Small intestine (tissue), 16 donors: ENCODE data around the gene TTC38. TPM values are rescaled to one million over a fixed set of nuclear protein-coding genes. Genes with fewer than 3 reads are reported as not detected.

Experiments used
- DNase-seq, 2 donors: peaks; one replicate each; pipeline versions ENCODE4 v3.0.0 to v3.0.0-alpha.2; 2013
- FAIRE-seq: peaks from 2 replicates; lab custom pipeline; 2012; peaks lifted over from hg19 to GRCh38; lab: Jason Lieb, UNC
- H3K27ac ChIP-seq, 3 donors: one replicate each; pipeline ENCODE4 v1.5.1; 2013; ENCODE audit warnings: low read length in 2 of 3, mild to moderate bottlenecking in 2 of 3, control low read depth in 1 of 3, inconsistent platforms in 1 of 3, low read depth in 1 of 3, moderate library complexity in 1 of 3
- H3K27me3 ChIP-seq, 3 donors: one replicate each; pipeline ENCODE4 v1.6.1; 2013; ENCODE audit warnings: low read length in 3 of 3, inconsistent platforms in 1 of 3; ENCODE audit not compliant: control insufficient read depth in 3 of 3, insufficient read depth in 3 of 3
- H3K36me3 ChIP-seq, 3 donors: one replicate each; pipeline ENCODE4 v1.6.1; 2013; ENCODE audit warnings: low read length in 3 of 3, inconsistent platforms in 1 of 3, low read depth in 1 of 3, mild to moderate bottlenecking in 1 of 3, moderate library complexity in 1 of 3; ENCODE audit not compliant: control insufficient read depth in 3 of 3, insufficient read depth in 2 of 3
- H3K4me1 ChIP-seq, 3 donors: one replicate each; pipeline ENCODE4 v1.6.1; 2013; ENCODE audit warnings: low read length in 2 of 3, inconsistent platforms in 1 of 3, low read depth in 1 of 3, mild to moderate bottlenecking in 1 of 3, moderate library complexity in 1 of 3; ENCODE audit not compliant: control insufficient read depth in 3 of 3, insufficient read depth in 2 of 3
- H3K4me3 ChIP-seq, 3 donors: one replicate each; pipeline ENCODE4 v1.5.1; 2013; ENCODE audit warnings: low read length in 3 of 3, control low read depth in 1 of 3, inconsistent platforms in 1 of 3, low read depth in 1 of 3, mild to moderate bottlenecking in 1 of 3, moderate library complexity in 1 of 3
- H3K9me3 ChIP-seq, 2 donors: one replicate each; pipeline ENCODE4 v1.6.1; 2013; ENCODE audit warnings: low read depth in 1 of 2, low read length in 1 of 2; ENCODE audit not compliant: control insufficient read depth in 2 of 2, insufficient read depth in 1 of 2
- WGBS, 3 donors: extraction: QIAGEN DNeasy Blood & Tissue Kit; methylation state at CpG; one replicate each; pipeline ENCODE4 v1.1.7; 2013; 5-methylcytosine and 5-hydroxymethylcytosine counted together
- long read RNA-seq, 10 donors: transcript quantifications; one replicate each; lab custom pipeline, GENCODE V29; 2026
- polyA plus RNA-seq, 4 donors: library from polyadenylated mRNA; stranded (reverse) in 3 of 4; unstranded in 1 of 4; fragments of 200-250 nt in 3 of 4; fragments of 120-200 nt in 1 of 4; gene quantifications; one replicate each; pipeline versions ENCODE4 v1.2.1 to v1.2.3, GENCODE V29; 2013
- donor health status: healthy with polysubstance abuse.
- donor health status: control.
- donor health status: control.
- donor health status: Bipolar disorder and iron deficiency.
- donor health status: healthy.

The TTC38 gene
- 100 to 1,000 TPM in 3 of 4 donors, 10 to 100 TPM in 1; 83.5 to 231 (median 166) TPM for polyA plus RNA-seq
- long read RNA-seq, donor 1, transcript TTC38-201 (14 exons, 2,610 nt), result major isoform, 43 of 82 reads
- long read RNA-seq, donor 1, partial matches to known transcripts, result 31 of 82 reads
- long read RNA-seq, donor 1, other reads (novel, unspliced or antisense), result 7 of 82 reads
- long read RNA-seq, donor 2, transcript TTC38-201 (14 exons, 2,610 nt), result major isoform, 10 of 45 reads
- long read RNA-seq, donor 2, partial matches to known transcripts, result 35 of 45 reads
- long read RNA-seq, donor 2, other reads (novel, unspliced or antisense), result 0 of 45 reads
- long read RNA-seq, donor 3, transcript TTC38-201 (14 exons, 2,610 nt), result major isoform, 5 of 93 reads
- long read RNA-seq, donor 3, partial matches to known transcripts, result 88 of 93 reads
- long read RNA-seq, donor 3, other reads (novel, unspliced or antisense), result 0 of 93 reads
- long read RNA-seq, donor 4, result 0 reads
- long read RNA-seq, donor 5, partial matches to known transcripts, result 53 of 54 reads
- long read RNA-seq, donor 5, other reads (novel, unspliced or antisense), result 0 of 54 reads
- long read RNA-seq, donor 6, transcript TTC38-201 (14 exons, 2,610 nt), result major isoform, 14 of 26 reads
- long read RNA-seq, donor 6, partial matches to known transcripts, result 12 of 26 reads
- long read RNA-seq, donor 6, other reads (novel, unspliced or antisense), result 0 of 26 reads
- long read RNA-seq, donor 7, partial matches to known transcripts, result 23 of 27 reads
- long read RNA-seq, donor 7, other reads (novel, unspliced or antisense), result 0 of 27 reads
- long read RNA-seq, donor 8, result 0 reads
- long read RNA-seq, donor 9, partial matches to known transcripts, result 0 of 4 reads
- long read RNA-seq, donor 9, other reads (novel, unspliced or antisense), result 0 of 4 reads
- long read RNA-seq, donor 10, transcript TTC38-201 (14 exons, 2,610 nt), result major isoform, 9 of 15 reads
- long read RNA-seq, donor 10, partial matches to known transcripts, result 6 of 15 reads
- long read RNA-seq, donor 10, other reads (novel, unspliced or antisense), result 0 of 15 reads

GRCh38 chr22:46267431-46268279, at the start of gene TTC38:
TTC38 (plus strand) TSS chr22:46268008; CDS start chr22:46268040, 32 bp downstream.
- H3K4me1 ChIP-seq, result peaks cover 0 to 26% (median 4%) of the 10 kb centered on the region in 3 donors
- WGBS, 3 donors, result 0 to 1% (median 1%) methylated on average over 57 to 74 of the region's 74 CpGs
- no peak for FAIRE-seq

DNA sequence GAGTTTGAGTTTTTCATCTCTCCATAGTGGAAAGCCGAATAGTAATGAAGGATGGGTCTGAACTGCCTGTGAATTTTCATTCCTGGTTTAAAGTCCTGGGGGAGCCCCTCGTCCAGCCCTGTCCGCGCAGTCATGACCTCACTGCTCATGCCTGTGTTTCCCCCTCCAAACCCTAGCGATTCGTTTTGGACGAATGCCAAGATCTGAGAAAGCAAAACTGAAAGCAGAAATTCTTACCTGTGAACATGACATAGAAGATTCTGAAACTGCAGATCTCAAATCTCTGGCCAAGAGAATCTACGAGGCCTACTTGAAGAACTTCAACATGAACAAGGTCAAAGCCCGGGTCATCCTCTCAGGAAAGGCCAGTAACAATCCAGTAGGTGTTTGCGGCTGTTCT, 48.2 kb upstream of the TTC38 start:
- Histone ChIP-seq H3K27me3 (no peaks in the 10 kb centered on the region), H3K27ac (peak overlapping the region; percentile 3 to 26 (median 16)), H3K4me3 (no peak overlapping the region), H3K9me3 (no peaks in the 10 kb centered on the region), H3K4me1 (no peaks in the 10 kb centered on the region), H3K36me3 (peaks cover 4 to 81% (median 29%) of the 10 kb centered on the region in 3 donors)
- FAIRE-seq, result no peak
- 23 to 47% (median 36%) methylated on average over 10 of the region's 10 CpGs for WGBS, 3 donors
- peak; percentile 58 to 81 for DNase-seq

More at GRCh38 chr22:46267431-46268279, at the start of gene TTC38:
- Histone ChIP-seq H3K27ac (peak within 1 kb of the TSS; percentile 71 to 86 (median 84)), H3K4me3 (peak within 1 kb of the TSS; percentile 69 to 91 (median 72)), H3K9me3 (peaks cover 0 to 19% of the 10 kb centered on the region in 2 donors), H3K27me3 (peaks cover 0 to 3% (median 0%) of the 10 kb centered on the region in 3 donors), H3K36me3 (peaks cover 1 to 35% (median 4%) of the 10 kb centered on the region in 3 donors)
- DNase-seq, result peak; percentile 91 to 92

DNA sequence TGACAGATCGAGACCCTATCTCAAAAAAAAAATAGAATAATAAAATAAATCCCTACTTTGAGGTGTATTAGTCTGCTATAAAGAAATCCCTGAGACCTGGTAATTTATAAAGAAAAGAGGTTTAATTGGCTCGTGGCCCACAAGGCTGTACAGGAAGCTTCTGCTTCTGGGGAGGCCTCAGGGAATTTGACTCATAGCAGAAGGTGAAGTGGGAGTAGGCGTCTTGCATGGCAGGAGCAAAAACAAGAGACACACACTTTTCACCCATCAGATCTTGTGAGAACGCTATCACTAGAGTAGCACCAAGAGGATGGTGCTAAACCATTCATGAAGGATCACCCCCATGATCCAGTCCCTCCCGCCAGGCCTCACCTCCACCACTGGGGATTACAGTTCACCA, 46.9 kb upstream of the TTC38 start:
- H3K4me3 ChIP-seq, result no peak overlapping the region
- no peak overlapping the region for H3K27ac ChIP-seq
- 87 to 95% (median 94%) methylated on average over 5 of the region's 5 CpGs for WGBS, 3 donors
- DNase-seq (no peak), FAIRE-seq (no peak)
- peaks cover 4 to 81% (median 23%) of the 10 kb centered on the region in 3 donors for H3K36me3 ChIP-seq
- H3K4me1 ChIP-seq, result no peaks in the 10 kb centered on the region
- H3K9me3 ChIP-seq, result no peaks in the 10 kb centered on the region
- no peaks in the 10 kb centered on the region for H3K27me3 ChIP-seq

DNA sequence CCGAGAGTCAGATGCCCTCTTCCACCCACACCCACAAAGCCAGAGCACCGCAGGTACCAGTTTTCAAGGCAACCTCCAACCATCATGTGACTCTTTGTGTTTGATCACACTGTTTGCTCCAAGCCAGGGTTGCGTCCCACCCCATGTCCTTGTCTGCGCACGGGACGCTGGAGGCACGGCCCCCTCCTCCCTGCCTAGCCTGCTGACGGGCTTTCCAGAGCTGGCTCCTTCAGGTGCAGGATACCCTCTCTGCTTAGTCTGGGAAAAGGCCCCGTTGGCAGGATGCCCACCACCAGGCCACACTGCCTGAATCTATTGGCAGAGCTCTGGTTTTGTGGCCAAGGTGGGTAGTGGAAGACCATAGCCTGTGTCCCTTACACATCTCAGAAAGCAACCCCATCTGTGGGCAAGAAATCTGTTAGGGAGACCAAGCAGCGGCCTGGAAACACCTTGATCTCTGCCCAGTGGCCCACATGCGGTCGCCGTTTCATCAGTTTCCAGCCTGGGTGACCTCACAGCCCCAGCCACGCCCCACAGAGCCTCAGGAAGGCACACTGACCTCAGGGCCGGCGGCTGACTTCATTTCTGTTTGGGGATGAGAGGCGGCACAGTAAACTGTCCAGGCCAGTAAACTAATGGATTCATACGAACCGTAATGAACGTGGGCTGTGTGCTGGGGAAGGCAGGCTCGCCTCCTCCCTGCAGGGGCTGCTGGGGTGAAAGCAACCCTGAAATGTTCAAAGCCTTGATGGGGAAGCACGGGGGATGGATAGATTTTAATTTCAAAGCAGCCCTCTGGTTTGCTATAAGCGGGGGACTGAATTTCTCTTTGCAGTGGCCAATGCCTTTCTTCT, 43.5 kb upstream of the TTC38 start:
- Histone ChIP-seq H3K27ac (no peak overlapping the region), H3K4me1 (no peaks in the 10 kb centered on the region), H3K4me3 (no peak overlapping the region), H3K9me3 (no peaks in the 10 kb centered on the region), H3K36me3 (peaks cover 0 to 73% (median 16%) of the 10 kb centered on the region in 3 donors), H3K27me3 (no peaks in the 10 kb centered on the region)
- 84 to 92% (median 91%) methylated on average over 23 of the region's 23 CpGs for WGBS, 3 donors
- no peak for FAIRE-seq
- no peak for DNase-seq

DNA sequence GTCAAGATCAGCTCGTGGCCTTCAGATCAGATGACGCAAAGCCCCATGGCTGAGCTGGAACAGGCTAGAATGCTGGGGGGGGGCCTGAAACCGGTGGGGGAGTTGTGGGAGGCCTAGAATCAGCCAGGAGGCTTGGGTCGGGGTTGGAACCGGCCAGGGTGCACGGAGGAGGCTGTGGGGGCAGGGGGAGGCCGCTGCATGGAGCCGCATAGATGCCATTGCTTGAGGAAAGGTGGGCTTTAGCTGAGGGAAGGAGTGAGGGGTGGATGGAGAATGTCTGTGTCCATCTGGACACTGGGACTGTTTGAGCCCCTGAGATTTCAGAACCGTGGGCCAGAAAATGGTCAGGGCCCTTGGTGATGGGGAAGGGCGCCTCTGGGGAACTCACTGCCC, 42.9 kb upstream of the TTC38 start:
- Histone ChIP-seq H3K27me3 (no peaks in the 10 kb centered on the region), H3K4me3 (no peak overlapping the region), H3K36me3 (peaks cover 0 to 67% (median 16%) of the 10 kb centered on the region in 3 donors), H3K9me3 (no peaks in the 10 kb centered on the region), H3K27ac (no peak overlapping the region), H3K4me1 (no peaks in the 10 kb centered on the region)
- FAIRE-seq (no peak), DNase-seq (no peak)
- WGBS, 3 donors, result 82 to 91% (median 87%) methylated on average over 10 of the region's 10 CpGs

- Histone ChIP-seq H3K27me3 (no peaks in the 10 kb centered on the region), H3K27ac (no peak overlapping the region), H3K4me1 (no peaks in the 10 kb centered on the region), H3K4me3 (no peak overlapping the region), H3K36me3 (peaks cover 0 to 63% (median 16%) of the 10 kb centered on the region in 3 donors), H3K9me3 (no peaks in the 10 kb centered on the region)
- FAIRE-seq (no peak), DNase-seq (no peak)
- 89 to 94% (median 93%) methylated on average over 7 of the region's 7 CpGs for WGBS, 3 donors
Measured at GRCh38 chr22:46225631-46226030, 42.2 kb upstream of the TTC38 start.

DNA sequence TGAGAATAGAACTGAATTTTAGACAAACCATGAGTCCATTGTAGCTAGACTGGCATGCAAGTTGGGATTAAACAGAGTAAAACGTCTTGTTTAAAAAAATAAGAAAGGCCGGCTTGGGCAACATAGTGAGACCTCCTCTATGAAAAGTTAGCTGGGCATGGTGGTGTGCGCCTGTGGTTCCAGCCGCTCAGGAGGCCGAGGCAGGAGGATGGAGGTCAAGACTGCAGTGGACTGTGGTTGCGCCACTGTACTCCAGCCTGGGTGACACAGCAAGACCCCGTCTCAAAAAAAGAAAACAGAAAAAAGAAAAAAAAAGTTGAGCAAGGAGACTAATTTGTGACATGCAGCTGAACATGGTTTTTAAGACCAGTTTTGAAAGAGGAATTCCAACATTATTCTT, 41.2 kb upstream of the TTC38 start:
- FAIRE-seq (no peak), DNase-seq (no peak)
- no peaks in the 10 kb centered on the region for H3K4me1 ChIP-seq
- no peaks in the 10 kb centered on the region for H3K27me3 ChIP-seq
- H3K4me3 ChIP-seq, result no peak overlapping the region
- H3K36me3 ChIP-seq, result peaks cover 0 to 61% (median 16%) of the 10 kb centered on the region in 3 donors
- 93 to 95% (median 95%) methylated on average over 7 of the region's 7 CpGs for WGBS, 3 donors
- H3K9me3 ChIP-seq, result no peaks in the 10 kb centered on the region
- no peak overlapping the region for H3K27ac ChIP-seq
